GM23338 (cell line): Measurements from ENCODE around the gene PAPPA. TPM values are rescaled to one million over a fixed set of nuclear protein-coding genes. Genes with fewer than 3 reads are reported as not detected.

ENCODE experiments used
- ATAC-seq: fragments of 200-7000 bp; cut with Tn5 transposase; 3 replicates; pipeline ENCODE4 v1.9.1; 2020
- DNase-seq: peaks from one replicate; pipeline ENCODE4 v3.0.0-alpha.2; 2015; ENCODE audit warnings: low spot score
- H2AFZ ChIP-seq: fragments of 200-600 bp; sonication (generic); 2 replicates; pipeline ENCODE4 v1.8.0; 2016; ENCODE audit warnings: antibody characterized with exemption, mild to moderate bottlenecking, moderate library complexity
- H3F3A ChIP-seq: fragments of 200-600 bp; sonication (generic); replicated peaks from 2 replicates; pipeline ENCODE4 v1.8.0; 2017; ENCODE audit warnings: antibody characterized with exemption, mixed run types, low read depth
- H3K27ac ChIP-seq: fragments of 200-600 bp; sonication (generic); 2 replicates; pipeline ENCODE4 v1.6.1; 2016; ENCODE audit warnings: low read depth
- H3K27me3 ChIP-seq: fragments of 200-600 bp; sonication (generic); 2 replicates; pipeline ENCODE4 v1.8.0; 2016; ENCODE audit warnings: mild to moderate bottlenecking, mixed run types, moderate library complexity; ENCODE audit not compliant: insufficient read depth
- H3K36me3 ChIP-seq: fragments of 200-600 bp; sonication (generic); 2 replicates; pipeline ENCODE4 v1.8.0; 2016; ENCODE audit warnings: mild to moderate bottlenecking; ENCODE audit not compliant: insufficient read depth
- H3K4me1 ChIP-seq: fragments of 200-600 bp; sonication (generic); 2 replicates; pipeline ENCODE4 v1.8.0; 2016; ENCODE audit warnings: mild to moderate bottlenecking, moderate library complexity; ENCODE audit not compliant: insufficient read depth
- H3K4me2 ChIP-seq: fragments of 200-600 bp; sonication (generic); 2 replicates; pipeline ENCODE4 v1.7.1; 2017; ENCODE audit warnings: mixed run types
- H3K4me3 ChIP-seq: fragments of 200-600 bp; sonication (generic); 2 replicates; pipeline ENCODE4 v1.6.1; 2016; ENCODE audit warnings: mixed run types
- H3K79me2 ChIP-seq: fragments of 200-600 bp; sonication (generic); replicated peaks from 2 replicates; pipeline ENCODE4 v1.8.0; 2017; ENCODE audit warnings: mild to moderate bottlenecking; ENCODE audit not compliant: insufficient read depth
- H3K9me2 ChIP-seq: fragments of 200-600 bp; sonication (generic); 2 replicates; pipeline ENCODE4 v1.8.0; 2017; ENCODE audit not compliant: insufficient read depth
- H4K20me1 ChIP-seq: fragments of 200-600 bp; sonication (generic); replicated peaks from 2 replicates; pipeline ENCODE4 v1.8.0; 2017; ENCODE audit warnings: mild to moderate bottlenecking; ENCODE audit not compliant: insufficient read depth
- H3K27ac Mint-ChIP-seq: 2 replicates; pipeline ENCODE4 v1.8.0; 2020; ENCODE audit warnings: inconsistent platforms, mild to moderate bottlenecking, moderate library complexity, mixed read lengths
- H3K27me3 Mint-ChIP-seq: 3 replicates; pipeline ENCODE4 v1.8.0; 2022; ENCODE audit warnings: low read depth, mild to moderate bottlenecking, moderate library complexity, mixed read lengths, inconsistent platforms; ENCODE audit not compliant: insufficient read depth, poor library complexity
- H3K36me3 Mint-ChIP-seq: 3 replicates; pipeline ENCODE4 v1.8.0; 2021; ENCODE audit warnings: low read depth, mild to moderate bottlenecking, inconsistent platforms, moderate library complexity, mixed read lengths
- H3K4me1 Mint-ChIP-seq: 3 replicates; pipeline ENCODE4 v1.8.0; 2020; ENCODE audit warnings: mild to moderate bottlenecking, inconsistent platforms, mixed read lengths
- H3K4me3 Mint-ChIP-seq: 3 replicates; pipeline ENCODE4 v1.8.0; 2021; ENCODE audit warnings: moderate library complexity, mild to moderate bottlenecking, inconsistent platforms, mixed read lengths
- H3K9me3 Mint-ChIP-seq: 3 replicates; pipeline ENCODE4 v1.8.0; 2020; ENCODE audit warnings: moderate library complexity, mild to moderate bottlenecking, inconsistent platforms, mixed read lengths
- CREB1 ChIP-seq: fragments of 250-450 bp; sonication (Bioruptor Pico); IDR thresholded peaks from 2 replicates; pipeline ENCODE4 v1.5.0; 2020; ENCODE audit warnings: low read depth, mild to moderate bottlenecking, moderate library complexity
- EZH2phosphoT487 ChIP-seq: fragments of 200-600 bp; sonication (generic); IDR thresholded peaks from one replicate; pipeline ENCODE4 v1.8.1; 2018; ENCODE audit warnings: antibody characterized with exemption; ENCODE audit not compliant: unreplicated experiment
- JUNB ChIP-seq: IDR thresholded peaks from one replicate; pipeline ENCODE4 v1.6.1; 2016; ENCODE audit warnings: antibody characterized with exemption; ENCODE audit not compliant: unreplicated experiment
- NANOG ChIP-seq: IDR thresholded peaks from 2 replicates; pipeline ENCODE4 v1.6.1; 2016; ENCODE audit warnings: antibody characterized with exemption, borderline replicate concordance
- ZNF114 ChIP-seq: fragments of 250-450 bp; sonication (Bioruptor Pico); IDR thresholded peaks from 2 replicates; pipeline ENCODE4 v1.5.0; 2020; ENCODE audit warnings: mild to moderate bottlenecking, moderate library complexity
- polyA plus RNA-seq: library from polyadenylated mRNA; unstranded; fragments of >200 nt; fragmentation: Nextera tagmentation; extraction: Ambion mirVana; gene quantifications from 2 replicates; pipeline ENCODE4 v1.2.1, GENCODE V29; 2016
- total RNA-seq: library from RNA; depleted of rRNA; stranded (reverse); fragments of >200 nt; shearing (Covaris generic); gene quantifications from 2 replicates; pipeline ENCODE4 v1.2.3, GENCODE V29; 2014
- TF ChIP-seq, protein P1 (sequence below), 2 experiments: fragments of 200-600 bp in 1 of 2; sonication (generic) in 1 of 2; conservative IDR thresholded peaks; 2 replicates each; pipeline versions ENCODE4 v1.5.1 to v1.6.1; 2016 to 2017; ENCODE audit warnings: antibody characterized with exemption in 2 of 2, low read depth in 2 of 2, mild to moderate bottlenecking in 2 of 2, moderate library complexity in 1 of 2
- TF ChIP-seq, protein P2 (sequence below): IDR thresholded peaks from 2 replicates; pipeline ENCODE4 v1.6.1; 2016; ENCODE audit warnings: antibody characterized with exemption
- TF ChIP-seq, protein P3 (sequence below): IDR thresholded peaks from one replicate; pipeline ENCODE4 v1.6.1; 2018; ENCODE audit warnings: antibody characterized with exemption; ENCODE audit not compliant: unreplicated experiment
- TF ChIP-seq, protein P4 (sequence below): fragments of 250-450 bp; sonication (Bioruptor Pico); IDR thresholded peaks from 2 replicates; pipeline ENCODE4 v1.5.0; 2020; ENCODE audit warnings: mild to moderate bottlenecking, moderate library complexity

PAPPA gene
- total and polyA plus RNA-seq, 2 experiments from 2014 or later: 0.38 to 0.66 TPM

DNA sequence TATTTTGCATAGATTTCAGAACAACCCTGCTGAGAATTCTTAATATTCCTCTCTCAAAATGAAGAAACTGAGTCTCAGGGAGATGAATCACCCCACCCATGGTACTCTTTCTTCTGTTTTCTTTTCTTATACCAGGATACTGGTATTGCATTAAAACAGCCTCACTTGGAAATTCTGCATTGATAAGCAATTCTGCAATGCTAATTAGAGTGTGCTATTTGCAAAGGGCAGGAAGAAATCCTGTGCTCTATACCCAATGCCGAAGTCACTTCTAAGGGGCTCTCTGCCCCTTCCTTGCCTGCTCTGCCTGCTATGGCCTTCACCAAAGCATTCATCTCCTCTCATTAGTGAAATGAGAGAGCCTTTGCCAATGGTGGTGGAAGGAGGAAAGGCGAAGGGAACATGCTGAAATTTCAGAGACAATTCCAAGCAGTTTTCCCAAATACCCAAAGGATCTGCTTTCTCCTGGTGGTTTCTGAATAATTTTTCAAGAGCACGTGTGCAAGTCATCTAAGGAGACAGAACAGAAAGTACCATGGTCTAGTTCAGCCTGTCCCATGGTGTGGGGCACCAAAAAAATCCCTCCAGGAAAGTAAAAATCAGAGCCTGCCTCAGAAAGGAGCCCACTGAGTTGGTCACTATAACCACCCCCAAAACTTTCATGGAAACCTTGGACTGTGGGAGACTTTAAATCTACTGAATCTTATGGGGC lies 156.5 kb downstream of the PAPPA start (continued):
- TF ChIP-seq, protein P1, sequence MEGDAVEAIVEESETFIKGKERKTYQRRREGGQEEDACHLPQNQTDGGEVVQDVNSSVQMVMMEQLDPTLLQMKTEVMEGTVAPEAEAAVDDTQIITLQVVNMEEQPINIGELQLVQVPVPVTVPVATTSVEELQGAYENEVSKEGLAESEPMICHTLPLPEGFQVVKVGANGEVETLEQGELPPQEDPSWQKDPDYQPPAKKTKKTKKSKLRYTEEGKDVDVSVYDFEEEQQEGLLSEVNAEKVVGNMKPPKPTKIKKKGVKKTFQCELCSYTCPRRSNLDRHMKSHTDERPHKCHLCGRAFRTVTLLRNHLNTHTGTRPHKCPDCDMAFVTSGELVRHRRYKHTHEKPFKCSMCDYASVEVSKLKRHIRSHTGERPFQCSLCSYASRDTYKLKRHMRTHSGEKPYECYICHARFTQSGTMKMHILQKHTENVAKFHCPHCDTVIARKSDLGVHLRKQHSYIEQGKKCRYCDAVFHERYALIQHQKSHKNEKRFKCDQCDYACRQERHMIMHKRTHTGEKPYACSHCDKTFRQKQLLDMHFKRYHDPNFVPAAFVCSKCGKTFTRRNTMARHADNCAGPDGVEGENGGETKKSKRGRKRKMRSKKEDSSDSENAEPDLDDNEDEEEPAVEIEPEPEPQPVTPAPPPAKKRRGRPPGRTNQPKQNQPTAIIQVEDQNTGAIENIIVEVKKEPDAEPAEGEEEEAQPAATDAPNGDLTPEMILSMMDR (conservative IDR thresholded peaks at IDR 0.05; ENCODE audit: low read depth in 2 of 2): no peak
- no peak for TF ChIP-seq NANOG
- TF ChIP-seq, protein P2, sequence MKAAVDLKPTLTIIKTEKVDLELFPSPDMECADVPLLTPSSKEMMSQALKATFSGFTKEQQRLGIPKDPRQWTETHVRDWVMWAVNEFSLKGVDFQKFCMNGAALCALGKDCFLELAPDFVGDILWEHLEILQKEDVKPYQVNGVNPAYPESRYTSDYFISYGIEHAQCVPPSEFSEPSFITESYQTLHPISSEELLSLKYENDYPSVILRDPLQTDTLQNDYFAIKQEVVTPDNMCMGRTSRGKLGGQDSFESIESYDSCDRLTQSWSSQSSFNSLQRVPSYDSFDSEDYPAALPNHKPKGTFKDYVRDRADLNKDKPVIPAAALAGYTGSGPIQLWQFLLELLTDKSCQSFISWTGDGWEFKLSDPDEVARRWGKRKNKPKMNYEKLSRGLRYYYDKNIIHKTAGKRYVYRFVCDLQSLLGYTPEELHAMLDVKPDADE: no peak
- TF ChIP-seq, protein P3, sequence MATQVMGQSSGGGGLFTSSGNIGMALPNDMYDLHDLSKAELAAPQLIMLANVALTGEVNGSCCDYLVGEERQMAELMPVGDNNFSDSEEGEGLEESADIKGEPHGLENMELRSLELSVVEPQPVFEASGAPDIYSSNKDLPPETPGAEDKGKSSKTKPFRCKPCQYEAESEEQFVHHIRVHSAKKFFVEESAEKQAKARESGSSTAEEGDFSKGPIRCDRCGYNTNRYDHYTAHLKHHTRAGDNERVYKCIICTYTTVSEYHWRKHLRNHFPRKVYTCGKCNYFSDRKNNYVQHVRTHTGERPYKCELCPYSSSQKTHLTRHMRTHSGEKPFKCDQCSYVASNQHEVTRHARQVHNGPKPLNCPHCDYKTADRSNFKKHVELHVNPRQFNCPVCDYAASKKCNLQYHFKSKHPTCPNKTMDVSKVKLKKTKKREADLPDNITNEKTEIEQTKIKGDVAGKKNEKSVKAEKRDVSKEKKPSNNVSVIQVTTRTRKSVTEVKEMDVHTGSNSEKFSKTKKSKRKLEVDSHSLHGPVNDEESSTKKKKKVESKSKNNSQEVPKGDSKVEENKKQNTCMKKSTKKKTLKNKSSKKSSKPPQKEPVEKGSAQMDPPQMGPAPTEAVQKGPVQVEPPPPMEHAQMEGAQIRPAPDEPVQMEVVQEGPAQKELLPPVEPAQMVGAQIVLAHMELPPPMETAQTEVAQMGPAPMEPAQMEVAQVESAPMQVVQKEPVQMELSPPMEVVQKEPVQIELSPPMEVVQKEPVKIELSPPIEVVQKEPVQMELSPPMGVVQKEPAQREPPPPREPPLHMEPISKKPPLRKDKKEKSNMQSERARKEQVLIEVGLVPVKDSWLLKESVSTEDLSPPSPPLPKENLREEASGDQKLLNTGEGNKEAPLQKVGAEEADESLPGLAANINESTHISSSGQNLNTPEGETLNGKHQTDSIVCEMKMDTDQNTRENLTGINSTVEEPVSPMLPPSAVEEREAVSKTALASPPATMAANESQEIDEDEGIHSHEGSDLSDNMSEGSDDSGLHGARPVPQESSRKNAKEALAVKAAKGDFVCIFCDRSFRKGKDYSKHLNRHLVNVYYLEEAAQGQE: no peak
- TF ChIP-seq JUNB: no peak
- TF ChIP-seq EZH2phosphoT487: no peak
- no peak for TF ChIP-seq ZNF114 (CRISPR knock-in tag)
- no peak for TF ChIP-seq CREB1 (CRISPR knock-in tag)

DNA sequence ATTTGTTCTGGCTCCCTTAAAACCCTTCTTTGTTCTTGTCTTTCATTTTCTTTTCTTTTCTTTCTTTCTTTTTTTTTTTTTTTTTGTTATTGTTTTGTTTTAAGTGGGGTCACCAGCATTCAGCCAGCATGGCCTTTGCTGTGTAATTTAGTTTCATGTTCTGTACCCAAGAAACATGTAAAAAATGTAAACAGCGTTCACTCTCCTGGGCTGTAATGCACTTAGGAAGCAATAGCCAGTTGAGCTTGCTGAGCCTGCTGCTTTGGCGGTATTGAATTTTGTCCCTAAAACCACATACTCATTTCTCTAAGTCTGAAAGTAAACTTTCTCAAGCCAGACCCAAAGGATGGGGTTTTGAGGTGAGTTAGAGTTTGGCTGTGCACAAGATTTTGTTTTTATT lies 158.6 kb downstream of the PAPPA start:
- Mint-ChIP-seq H3K4me1 (peaks cover 9% of the 10 kb centered on the region; the same call in 2 of the 3 replicates), H3K27me3 (peaks cover 2% of the 10 kb centered on the region), H3K36me3 (no peaks in the 10 kb centered on the region)
- TF ChIP-seq, protein P2: no peak
- TF ChIP-seq, protein P4, sequence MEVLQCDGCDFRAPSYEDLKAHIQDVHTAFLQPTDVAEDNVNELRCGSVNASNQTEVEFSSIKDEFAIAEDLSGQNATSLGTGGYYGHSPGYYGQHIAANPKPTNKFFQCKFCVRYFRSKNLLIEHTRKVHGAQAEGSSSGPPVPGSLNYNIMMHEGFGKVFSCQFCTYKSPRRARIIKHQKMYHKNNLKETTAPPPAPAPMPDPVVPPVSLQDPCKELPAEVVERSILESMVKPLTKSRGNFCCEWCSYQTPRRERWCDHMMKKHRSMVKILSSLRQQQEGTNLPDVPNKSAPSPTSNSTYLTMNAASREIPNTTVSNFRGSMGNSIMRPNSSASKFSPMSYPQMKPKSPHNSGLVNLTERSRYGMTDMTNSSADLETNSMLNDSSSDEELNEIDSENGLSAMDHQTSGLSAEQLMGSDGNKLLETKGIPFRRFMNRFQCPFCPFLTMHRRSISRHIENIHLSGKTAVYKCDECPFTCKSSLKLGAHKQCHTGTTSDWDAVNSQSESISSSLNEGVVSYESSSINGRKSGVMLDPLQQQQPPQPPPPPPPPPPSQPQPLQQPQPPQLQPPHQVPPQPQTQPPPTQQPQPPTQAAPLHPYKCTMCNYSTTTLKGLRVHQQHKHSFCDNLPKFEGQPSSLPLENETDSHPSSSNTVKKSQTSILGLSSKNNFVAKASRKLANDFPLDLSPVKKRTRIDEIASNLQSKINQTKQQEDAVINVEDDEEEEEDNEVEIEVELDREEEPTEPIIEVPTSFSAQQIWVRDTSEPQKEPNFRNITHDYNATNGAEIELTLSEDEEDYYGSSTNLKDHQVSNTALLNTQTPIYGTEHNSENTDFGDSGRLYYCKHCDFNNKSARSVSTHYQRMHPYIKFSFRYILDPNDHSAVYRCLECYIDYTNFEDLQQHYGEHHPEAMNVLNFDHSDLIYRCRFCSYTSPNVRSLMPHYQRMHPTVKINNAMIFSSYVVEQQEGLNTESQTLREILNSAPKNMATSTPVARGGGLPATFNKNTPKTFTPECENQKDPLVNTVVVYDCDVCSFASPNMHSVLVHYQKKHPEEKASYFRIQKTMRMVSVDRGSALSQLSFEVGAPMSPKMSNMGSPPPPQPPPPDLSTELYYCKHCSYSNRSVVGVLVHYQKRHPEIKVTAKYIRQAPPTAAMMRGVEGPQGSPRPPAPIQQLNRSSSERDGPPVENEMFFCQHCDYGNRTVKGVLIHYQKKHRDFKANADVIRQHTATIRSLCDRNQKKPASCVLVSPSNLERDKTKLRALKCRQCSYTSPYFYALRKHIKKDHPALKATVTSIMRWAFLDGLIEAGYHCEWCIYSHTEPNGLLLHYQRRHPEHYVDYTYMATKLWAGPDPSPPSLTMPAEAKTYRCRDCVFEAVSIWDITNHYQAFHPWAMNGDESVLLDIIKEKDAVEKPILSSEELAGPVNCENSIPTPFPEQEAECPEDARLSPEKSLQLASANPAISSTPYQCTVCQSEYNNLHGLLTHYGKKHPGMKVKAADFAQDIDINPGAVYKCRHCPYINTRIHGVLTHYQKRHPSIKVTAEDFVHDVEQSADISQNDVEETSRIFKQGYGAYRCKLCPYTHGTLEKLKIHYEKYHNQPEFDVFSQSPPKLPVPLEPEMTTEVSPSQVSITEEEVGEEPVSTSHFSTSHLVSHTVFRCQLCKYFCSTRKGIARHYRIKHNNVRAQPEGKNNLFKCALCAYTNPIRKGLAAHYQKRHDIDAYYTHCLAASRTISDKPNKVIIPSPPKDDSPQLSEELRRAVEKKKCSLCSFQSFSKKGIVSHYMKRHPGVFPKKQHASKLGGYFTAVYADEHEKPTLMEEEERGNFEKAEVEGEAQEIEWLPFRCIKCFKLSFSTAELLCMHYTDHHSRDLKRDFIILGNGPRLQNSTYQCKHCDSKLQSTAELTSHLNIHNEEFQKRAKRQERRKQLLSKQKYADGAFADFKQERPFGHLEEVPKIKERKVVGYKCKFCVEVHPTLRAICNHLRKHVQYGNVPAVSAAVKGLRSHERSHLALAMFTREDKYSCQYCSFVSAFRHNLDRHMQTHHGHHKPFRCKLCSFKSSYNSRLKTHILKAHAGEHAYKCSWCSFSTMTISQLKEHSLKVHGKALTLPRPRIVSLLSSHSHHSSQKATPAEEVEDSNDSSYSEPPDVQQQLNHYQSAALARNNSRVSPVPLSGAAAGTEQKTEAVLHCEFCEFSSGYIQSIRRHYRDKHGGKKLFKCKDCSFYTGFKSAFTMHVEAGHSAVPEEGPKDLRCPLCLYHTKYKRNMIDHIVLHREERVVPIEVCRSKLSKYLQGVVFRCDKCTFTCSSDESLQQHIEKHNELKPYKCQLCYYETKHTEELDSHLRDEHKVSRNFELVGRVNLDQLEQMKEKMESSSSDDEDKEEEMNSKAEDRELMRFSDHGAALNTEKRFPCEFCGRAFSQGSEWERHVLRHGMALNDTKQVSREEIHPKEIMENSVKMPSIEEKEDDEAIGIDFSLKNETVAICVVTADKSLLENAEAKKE: no peak

More for the DNA sequence above, 158.6 kb downstream of the PAPPA start:
- Histone ChIP-seq H3K27me3 (no peaks in the 10 kb centered on the region), H4K20me1 (no peaks in the 10 kb centered on the region), H3K79me2 (no peaks in the 10 kb centered on the region), H3K4me3 (no peak overlapping the region), H3K9me2 (no peaks in the 10 kb centered on the region), H3K36me3 (no peaks in the 10 kb centered on the region), H3K4me2 (no peak overlapping the region), H3F3A (no peaks in the 10 kb centered on the region), H3K4me1 (peaks cover 18% of the 10 kb centered on the region; the same call in 1 of the 2 replicates), H2AFZ (no peak overlapping the region), H3K27ac (no peak overlapping the region)
- no peak for ATAC-seq
- DNase-seq: no peak
- no peak overlapping the region for H3K27ac Mint-ChIP-seq
- no peaks in the 10 kb centered on the region for H3K9me3 Mint-ChIP-seq
- no peak overlapping the region for H3K4me3 Mint-ChIP-seq
